ENCODE measurements around the gene SLIT1.

- TF ChIP-seq RXRA (IDR thresholded peaks at IDR 0.05; ENCODE audit: insufficient read depth, low read depth, low read length) (no peak), SRF (IDR thresholded peaks at IDR 0.05; ENCODE audit: low read depth, low read length) (no peak), POLR2A (IDR thresholded peaks at IDR 0.05; ENCODE audit: control extremely low read depth in 1 of 2, low read depth in 2 of 2, low read length in 2 of 2) (no peak), EZH2 (IDR thresholded peaks at IDR 0.05; ENCODE audit: low read depth, low read length, severe bottlenecking) (no peak), FOSL1 (IDR thresholded peaks at IDR 0.05; ENCODE audit: insufficient read depth, low read depth, low read length) (no peak), CTCF (IDR thresholded peaks at IDR 0.05; ENCODE audit: control extremely low read depth in 1 of 3, insufficient read depth in 1 of 3, low read depth in 1 of 3, low read length in 3 of 3) (no peak)
Measured at GRCh38 chr10:97220355-97220754, 34.6 kb upstream of the SLIT1 start.

Data from H1 (cell line).